HepG2 (cell line): ENCODE measurements around the gene LRRC25. TPM values are rescaled to one million over a fixed set of nuclear protein-coding genes. Genes with fewer than 3 reads are reported as not detected.

Source experiments
- ETV5 ChIP-seq: IDR thresholded peaks from 2 replicates; pipeline ENCODE4 v1.6.1; 2018; ENCODE audit warnings: missing biosample characterization, missing genetic modification reagents, inconsistent platforms, borderline replicate concordance
- GTF3A ChIP-seq: sonication (generic); formaldehyde crosslinking; conservative IDR thresholded peaks from 2 replicates; pipeline ENCODE4 v1.4.0; 2020; ENCODE audit warnings: mild to moderate bottlenecking, missing genetic modification reagents
- KLF16 ChIP-seq, 2 experiments: sonication (generic) in 1 of 2; formaldehyde crosslinking in 1 of 2; IDR thresholded peaks; 2 replicates each; pipeline versions ENCODE4 v1.6.1 to v1.8.0; 2016 to 2023; ENCODE audit warnings: missing genetic modification reagents in 2 of 2, missing compliant biosample characterization in 1 of 2
- MBD4 ChIP-seq: IDR thresholded peaks from 2 replicates; pipeline ENCODE4 v1.6.1; 2012; ENCODE audit warnings: low read length, inconsistent platforms, borderline replicate concordance
- MED13 ChIP-seq: sonication (generic); formaldehyde crosslinking; IDR thresholded peaks from 2 replicates; pipeline ENCODE4 v1.5.0; 2020; ENCODE audit warnings: missing genetic modification reagents
- MEIS1 ChIP-seq: sonication (generic); formaldehyde crosslinking; IDR thresholded peaks from 2 replicates; pipeline ENCODE4 v1.9.0; 2021; ENCODE audit warnings: mild to moderate bottlenecking, missing genetic modification reagents, moderate library complexity, borderline replicate concordance
- MIER2 ChIP-seq: IDR thresholded peaks from 2 replicates; pipeline ENCODE4 v1.6.1; 2016; ENCODE audit warnings: missing biosample characterization, missing genetic modification reagents
- RNF2 ChIP-seq: fragments of 450-650 bp; conservative IDR thresholded peaks from 2 replicates; pipeline ENCODE4 v1.6.1; 2016; ENCODE audit warnings: low read depth
- YEATS4 ChIP-seq: sonication (generic); formaldehyde crosslinking; IDR thresholded peaks from 2 replicates; pipeline ENCODE4 v1.4.0; 2020; ENCODE audit warnings: missing genetic modification reagents, borderline replicate concordance
- YY1 ChIP-seq: IDR thresholded peaks from 2 replicates; pipeline ENCODE4 v1.6.1; 2011; ENCODE audit warnings: low read length, low read depth, moderate library complexity, mild to moderate bottlenecking; ENCODE audit not compliant: insufficient read depth, insufficient replicate concordance
- ZFP36 ChIP-seq: fragments of 150-350 bp; IDR thresholded peaks from 2 replicates; pipeline ENCODE4 v1.6.1; 2018; ENCODE audit warnings: borderline replicate concordance, low read length, low read depth; ENCODE audit not compliant: partially characterized antibody
- ZNF331 ChIP-seq: sonication (generic); formaldehyde crosslinking; IDR thresholded peaks from 2 replicates; pipeline ENCODE4 v1.4.0; 2020; ENCODE audit warnings: missing genetic modification reagents
- ZNF350 ChIP-seq: sonication (generic); formaldehyde crosslinking; IDR thresholded peaks from 2 replicates; pipeline ENCODE4 v1.4.0; 2020; ENCODE audit warnings: mild to moderate bottlenecking, low read depth, missing genetic modification reagents, borderline replicate concordance
- ZNF367 ChIP-seq: sonication (generic); formaldehyde crosslinking; IDR thresholded peaks from 2 replicates; pipeline ENCODE4 v1.4.0; 2020; ENCODE audit warnings: missing genetic modification reagents, borderline replicate concordance
- ZNF589 ChIP-seq: sonication (generic); formaldehyde crosslinking; conservative IDR thresholded peaks from 2 replicates; pipeline ENCODE4 v1.8.0; 2022; ENCODE audit warnings: mild to moderate bottlenecking, moderate library complexity, missing genetic modification reagents
- ZNF598 ChIP-seq: sonication (generic); formaldehyde crosslinking; IDR thresholded peaks from 2 replicates; pipeline ENCODE4 v1.5.1; 2020; ENCODE audit warnings: mild to moderate bottlenecking, missing genetic modification reagents, borderline replicate concordance
- ZNF629 ChIP-seq: sonication (generic); formaldehyde crosslinking; conservative IDR thresholded peaks from 2 replicates; pipeline ENCODE4 v1.5.0; 2020; ENCODE audit warnings: missing genetic modification reagents
- ZNF746 ChIP-seq: sonication (generic); formaldehyde crosslinking; IDR thresholded peaks from 2 replicates; pipeline ENCODE4 v1.8.0; 2022; ENCODE audit warnings: mild to moderate bottlenecking, missing genetic modification reagents
- ZSCAN21 ChIP-seq: sonication (generic); formaldehyde crosslinking; IDR thresholded peaks from 2 replicates; pipeline ENCODE4 v1.8.0; 2022; ENCODE audit warnings: mild to moderate bottlenecking, missing genetic modification reagents, moderate library complexity, borderline replicate concordance
- polyA plus RNA-seq, 8 experiments: library from polyadenylated mRNA; depleted of rRNA in 3 of 8; stranded (reverse) in 7 of 8; unstranded in 1 of 8; fragments of >200 nt; fragmentation: Illumina TruSeq in 4 of 8; extraction: Trizol in 4 of 8; gene quantifications; 2 replicates each; pipeline versions ENCODE4 v1.2.1 to v1.2.3, GENCODE V29; 2011 to 2016; ENCODE audit warnings: low read depth in 4 of 8, missing spikeins in 1 of 8, mixed read lengths in 1 of 8; ENCODE audit not compliant: insufficient read depth in 1 of 8
- total RNA-seq, 5 experiments: library from RNA; depleted of rRNA; stranded (reverse); fragments of >200 nt; fragmentation: Illumina TruSeq; extraction: Trizol; gene quantifications; 2 replicates each; pipeline ENCODE4 v1.2.3, GENCODE V29; 2016; ENCODE audit warnings: low read depth in 1 of 5
- TF ChIP-seq, protein P1 (sequence below): sonication (generic); formaldehyde crosslinking; IDR thresholded peaks from 2 replicates; pipeline ENCODE4 v1.4.0; 2020; ENCODE audit warnings: mild to moderate bottlenecking, missing genetic modification reagents, borderline replicate concordance
- TF ChIP-seq, protein P2 (sequence below): sonication (generic); formaldehyde crosslinking; IDR thresholded peaks from 2 replicates; pipeline ENCODE4 v1.8.1; 2023; ENCODE audit warnings: mild to moderate bottlenecking, moderate library complexity, missing genetic modification reagents

The LRRC25 gene
- total and polyA plus RNA-seq, 2 of the 13 experiments (the other 11 are each of a cell fraction or from before 2014, with no cell fraction given), result 0.13 to 0.53 TPM

DNA sequence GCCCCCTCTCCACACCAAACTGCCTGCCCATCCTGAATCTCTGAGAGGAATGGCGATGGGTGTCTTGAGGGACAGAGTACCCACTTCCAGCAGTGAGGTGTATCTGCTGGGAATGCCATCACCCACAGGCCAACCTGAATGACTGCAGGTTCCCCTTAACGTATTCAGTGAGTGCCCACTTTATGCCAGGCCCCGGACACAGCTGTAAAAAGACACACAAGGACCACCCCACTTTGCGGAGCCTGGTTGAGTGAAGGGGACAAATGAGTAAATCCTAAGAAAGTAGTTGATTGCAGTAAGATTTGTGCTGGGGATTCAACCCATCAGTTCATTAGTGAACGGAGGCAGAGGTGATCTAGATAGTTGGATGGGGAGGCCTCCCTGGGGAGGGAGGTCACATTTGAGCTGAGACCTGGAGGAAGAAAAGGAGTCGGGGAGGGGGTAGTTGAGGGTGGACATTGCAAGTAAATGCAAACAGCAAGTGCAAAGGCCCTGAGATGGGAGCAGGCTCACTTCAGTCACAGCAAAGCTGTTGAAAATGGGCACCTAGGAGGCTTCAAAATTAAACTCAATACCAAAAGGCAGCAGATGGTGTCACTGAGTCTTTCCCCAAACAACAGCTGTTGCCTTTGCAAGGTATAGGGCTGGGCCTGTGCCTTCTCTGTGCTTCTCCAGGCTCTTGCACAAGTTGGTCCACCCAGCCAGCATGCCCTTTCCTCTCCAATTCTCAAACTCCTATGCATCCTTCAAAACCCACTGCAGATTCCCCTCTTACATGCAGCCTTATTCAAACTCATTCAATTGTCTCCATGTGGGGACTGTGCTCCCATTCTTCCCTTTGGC, 7.1 kb downstream of the LRRC25 start (continued):
- TF ChIP-seq ZSCAN21 (CRISPR knock-in tag) (no peak), ZNF350 (CRISPR knock-in tag) (peak; percentile 27; the same call in 1 of the 2 replicates), ZNF629 (CRISPR knock-in tag) (peak; percentile 42; the same call in 1 of the 2 replicates), MEIS1 (CRISPR knock-in tag) (no peak), YEATS4 (CRISPR knock-in tag) (no peak; the same call in 1 of the 2 replicates), KLF16 (CRISPR knock-in tag; IDR thresholded peaks at IDR 0.05) (0 out of 4 replicates have a peak, but pooled peaks of 1 of the 2 experiments have one; percentile 14), GTF3A (CRISPR knock-in tag) (no peak), ZNF589 (CRISPR knock-in tag) (0 out of 2 replicates have a peak, but pooled peaks have one; percentile 30), YY1 (no peak), ZNF598 (CRISPR knock-in tag) (no peak), ZNF367 (no peak), MED13 (CRISPR knock-in tag) (peak; percentile 21; the same call in 1 of the 2 replicates), RNF2 (no peak), ETV5 (CRISPR knock-in tag) (no peak), ZFP36 (peak; percentile 13), MIER2 (CRISPR knock-in tag) (no peak), MBD4 (peak; percentile 71), ZNF746 (CRISPR knock-in tag) (no peak), ZNF331 (no peak)
- TF ChIP-seq, protein P1, sequence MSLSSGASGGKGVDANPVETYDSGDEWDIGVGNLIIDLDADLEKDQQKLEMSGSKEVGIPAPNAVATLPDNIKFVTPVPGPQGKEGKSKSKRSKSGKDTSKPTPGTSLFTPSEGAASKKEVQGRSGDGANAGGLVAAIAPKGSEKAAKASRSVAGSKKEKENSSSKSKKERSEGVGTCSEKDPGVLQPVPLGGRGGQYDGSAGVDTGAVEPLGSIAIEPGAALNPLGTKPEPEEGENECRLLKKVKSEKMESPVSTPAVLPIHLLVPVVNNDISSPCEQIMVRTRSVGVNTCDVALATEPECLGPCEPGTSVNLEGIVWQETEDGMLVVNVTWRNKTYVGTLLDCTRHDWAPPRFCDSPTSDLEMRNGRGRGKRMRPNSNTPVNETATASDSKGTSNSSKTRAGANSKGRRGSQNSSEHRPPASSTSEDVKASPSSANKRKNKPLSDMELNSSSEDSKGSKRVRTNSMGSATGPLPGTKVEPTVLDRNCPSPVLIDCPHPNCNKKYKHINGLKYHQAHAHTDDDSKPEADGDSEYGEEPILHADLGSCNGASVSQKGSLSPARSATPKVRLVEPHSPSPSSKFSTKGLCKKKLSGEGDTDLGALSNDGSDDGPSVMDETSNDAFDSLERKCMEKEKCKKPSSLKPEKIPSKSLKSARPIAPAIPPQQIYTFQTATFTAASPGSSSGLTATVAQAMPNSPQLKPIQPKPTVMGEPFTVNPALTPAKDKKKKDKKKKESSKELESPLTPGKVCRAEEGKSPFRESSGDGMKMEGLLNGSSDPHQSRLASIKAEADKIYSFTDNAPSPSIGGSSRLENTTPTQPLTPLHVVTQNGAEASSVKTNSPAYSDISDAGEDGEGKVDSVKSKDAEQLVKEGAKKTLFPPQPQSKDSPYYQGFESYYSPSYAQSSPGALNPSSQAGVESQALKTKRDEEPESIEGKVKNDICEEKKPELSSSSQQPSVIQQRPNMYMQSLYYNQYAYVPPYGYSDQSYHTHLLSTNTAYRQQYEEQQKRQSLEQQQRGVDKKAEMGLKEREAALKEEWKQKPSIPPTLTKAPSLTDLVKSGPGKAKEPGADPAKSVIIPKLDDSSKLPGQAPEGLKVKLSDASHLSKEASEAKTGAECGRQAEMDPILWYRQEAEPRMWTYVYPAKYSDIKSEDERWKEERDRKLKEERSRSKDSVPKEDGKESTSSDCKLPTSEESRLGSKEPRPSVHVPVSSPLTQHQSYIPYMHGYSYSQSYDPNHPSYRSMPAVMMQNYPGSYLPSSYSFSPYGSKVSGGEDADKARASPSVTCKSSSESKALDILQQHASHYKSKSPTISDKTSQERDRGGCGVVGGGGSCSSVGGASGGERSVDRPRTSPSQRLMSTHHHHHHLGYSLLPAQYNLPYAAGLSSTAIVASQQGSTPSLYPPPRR (CRISPR knock-in tag), result no peak
- TF ChIP-seq, protein P2, sequence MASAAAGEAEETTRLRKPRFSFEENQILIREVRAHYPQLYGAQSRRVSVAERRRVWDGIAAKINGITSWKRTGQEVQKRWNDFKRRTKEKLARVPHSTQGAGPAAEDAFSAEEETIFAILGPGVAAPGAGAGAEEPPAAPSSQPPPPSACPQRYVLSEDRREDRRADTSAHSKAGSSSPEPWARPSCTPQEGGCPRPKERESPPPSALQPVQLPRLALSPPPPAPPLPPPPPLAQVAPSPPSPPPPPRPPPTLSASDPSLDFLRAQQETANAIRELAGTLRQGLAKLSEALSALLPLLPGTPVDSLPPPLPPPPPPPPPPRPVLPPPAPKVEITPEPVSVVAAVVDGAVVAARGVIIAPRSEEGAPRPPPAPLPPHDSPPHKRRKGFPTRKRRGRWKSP (CRISPR knock-in tag), result no peak
